ENCODE results near the gene TYMP. TPM values are rescaled to one million over a fixed set of nuclear protein-coding genes. Genes with fewer than 3 reads are reported as not detected.
"Not testable (repeated sequence)": the region's sequence is repeated elsewhere in the genome, so short reads cannot be mapped to it uniquely, and the experiment has no call there.

The TYMP gene
- total RNA-seq, 4 donors from 2014 or later: 86.0 to 281 (median 137) TPM

DNA sequence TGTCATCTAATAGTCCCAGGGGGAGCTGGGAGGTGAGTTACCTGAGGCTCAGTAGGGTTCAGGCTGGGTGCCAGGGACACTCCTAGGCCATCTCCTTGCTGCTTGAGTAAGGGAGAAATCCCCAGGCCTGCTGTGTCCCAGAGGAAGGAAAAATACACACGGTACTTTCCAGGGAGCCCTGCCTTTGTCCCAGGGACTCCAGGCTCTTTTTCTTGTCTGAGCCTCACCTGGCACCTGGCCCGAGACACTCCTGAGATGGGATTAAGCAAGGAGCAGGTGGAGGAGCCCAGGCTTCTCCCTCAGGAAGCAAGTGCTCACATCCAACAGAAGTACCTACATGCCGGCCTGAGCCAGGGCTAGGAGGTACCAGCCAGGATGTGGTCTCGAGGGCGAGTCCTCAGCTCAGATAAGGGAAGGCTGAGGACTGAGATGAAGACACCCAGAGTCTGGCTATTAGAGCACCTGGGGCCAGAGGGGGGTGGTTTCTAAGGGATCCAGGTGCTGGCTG lies 15.0 kb upstream of the TYMP start:
- H3K27me3 ChIP-seq: peaks cover 0 to 54% (median 0%) of the 10 kb centered on the region in 4 donors
- 5 to 40% methylated on average over 1 to 4 of the region's 5 CpGs for WGBS, 2 donors
- no peaks in the 10 kb centered on the region for H3K9me3 ChIP-seq
- intact Hi-C loops (cut with DNase I): no loop called here
- no peaks in the 10 kb centered on the region for H3K36me3 ChIP-seq
- TF ChIP-seq, protein P1, sequence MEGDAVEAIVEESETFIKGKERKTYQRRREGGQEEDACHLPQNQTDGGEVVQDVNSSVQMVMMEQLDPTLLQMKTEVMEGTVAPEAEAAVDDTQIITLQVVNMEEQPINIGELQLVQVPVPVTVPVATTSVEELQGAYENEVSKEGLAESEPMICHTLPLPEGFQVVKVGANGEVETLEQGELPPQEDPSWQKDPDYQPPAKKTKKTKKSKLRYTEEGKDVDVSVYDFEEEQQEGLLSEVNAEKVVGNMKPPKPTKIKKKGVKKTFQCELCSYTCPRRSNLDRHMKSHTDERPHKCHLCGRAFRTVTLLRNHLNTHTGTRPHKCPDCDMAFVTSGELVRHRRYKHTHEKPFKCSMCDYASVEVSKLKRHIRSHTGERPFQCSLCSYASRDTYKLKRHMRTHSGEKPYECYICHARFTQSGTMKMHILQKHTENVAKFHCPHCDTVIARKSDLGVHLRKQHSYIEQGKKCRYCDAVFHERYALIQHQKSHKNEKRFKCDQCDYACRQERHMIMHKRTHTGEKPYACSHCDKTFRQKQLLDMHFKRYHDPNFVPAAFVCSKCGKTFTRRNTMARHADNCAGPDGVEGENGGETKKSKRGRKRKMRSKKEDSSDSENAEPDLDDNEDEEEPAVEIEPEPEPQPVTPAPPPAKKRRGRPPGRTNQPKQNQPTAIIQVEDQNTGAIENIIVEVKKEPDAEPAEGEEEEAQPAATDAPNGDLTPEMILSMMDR (IDR thresholded peaks at IDR 0.05): no peak
- peak overlapping the region in 2 of 4 donors; percentile 34 to 56 for H3K4me3 ChIP-seq
- H3K27ac ChIP-seq: peak overlapping the region; percentile 70 to 94 (median 80)
- peaks cover 23 to 94% (median 56%) of the 10 kb centered on the region in 3 donors for H3K4me1 ChIP-seq
- no peak for DNase-seq

DNA sequence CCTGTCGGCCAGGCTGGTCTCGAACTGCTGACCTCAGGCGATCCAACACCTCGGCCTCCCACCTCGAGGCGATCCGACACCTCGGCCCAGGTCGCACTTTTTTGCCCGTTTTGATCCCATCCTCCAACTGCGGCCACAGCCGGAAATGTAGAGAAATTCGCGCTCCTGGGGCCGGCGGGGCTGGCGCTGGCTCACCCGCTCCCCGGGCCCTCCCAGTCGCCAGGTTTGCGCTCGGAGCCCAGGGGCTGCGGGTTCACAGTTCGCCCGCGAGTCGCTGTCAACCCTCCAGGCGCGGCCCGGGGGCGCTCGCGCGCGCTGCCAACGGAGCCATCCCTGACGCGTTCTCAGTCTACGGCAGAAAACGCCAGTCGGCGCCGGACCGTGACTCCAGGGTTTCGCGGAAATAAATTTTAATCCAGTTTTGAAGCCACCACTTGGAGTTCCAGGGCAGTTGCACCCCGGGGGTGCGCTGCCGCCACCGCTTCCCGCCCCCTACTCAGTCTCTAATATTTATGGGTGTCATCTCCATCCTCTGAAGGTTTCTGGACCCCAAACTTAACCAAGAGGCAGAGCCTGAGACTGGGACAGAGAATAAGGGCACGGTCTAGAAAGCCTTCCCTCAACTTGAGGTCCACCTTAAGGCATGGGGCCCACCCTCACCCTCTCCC lies 14.4 kb upstream of the TYMP start:
- Histone ChIP-seq H3K27me3 (peaks cover 0 to 48% (median 0%) of the 10 kb centered on the region in 4 donors), H3K36me3 (no peaks in the 10 kb centered on the region), H3K27ac (peak overlapping the region; percentile 70 to 94 (median 80)), H3K9me3 (no peaks in the 10 kb centered on the region), H3K4me3 (peak overlapping the region; percentile 0 to 56 (median 31)), H3K4me1 (peaks cover 25 to 96% (median 58%) of the 10 kb centered on the region in 3 donors)
- 2 to 12% methylated on average over 9 to 31 of the region's 52 CpGs for WGBS, 2 donors
- TF ChIP-seq, protein P1 (IDR thresholded peaks at IDR 0.05): peak; percentile 5 to 48 (median 39)
- peak in 1 of 4 donors; percentile 36 for TF ChIP-seq POLR2A (IDR thresholded peaks at IDR 0.05)
- intact Hi-C loops (cut with DNase I): no loop called here
- no peak for DNase-seq

DNA sequence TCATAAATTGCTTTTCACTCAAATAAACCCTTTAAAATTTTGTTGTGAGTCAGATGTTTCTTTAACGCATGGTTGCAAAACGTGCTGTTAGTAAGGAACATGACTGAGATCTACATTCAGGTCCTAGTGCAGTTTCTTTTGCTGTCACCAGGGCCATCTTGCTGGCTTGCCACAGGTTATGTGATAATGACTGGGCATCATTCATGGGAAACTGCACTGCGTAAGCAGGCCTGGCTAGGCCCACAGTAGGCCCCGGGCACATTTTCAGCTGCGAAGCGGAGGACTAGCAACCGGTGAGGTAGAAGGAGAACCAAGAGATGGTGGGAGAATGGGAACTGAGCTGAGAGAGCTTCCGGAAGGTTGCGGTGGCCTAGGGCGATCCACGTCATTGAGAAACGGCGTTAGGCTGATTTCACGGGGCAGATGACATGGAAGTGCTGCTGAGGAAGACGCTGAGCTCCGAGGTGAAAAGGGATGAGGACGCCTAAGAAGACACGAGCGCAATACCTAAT lies 12.7 kb upstream of the TYMP start:
- DNase-seq: no peak
- no peak overlapping the region for H3K4me3 ChIP-seq
- intact Hi-C loops (cut with DNase I): no loop called here
- peaks cover 40 to 97% (median 72%) of the 10 kb centered on the region in 3 donors for H3K4me1 ChIP-seq
- H3K27ac ChIP-seq: peak overlapping the region; percentile 85 to 95 (median 94)
- H3K27me3 ChIP-seq: peaks cover 0 to 38% (median 0%) of the 10 kb centered on the region in 4 donors
- no peaks in the 10 kb centered on the region for H3K9me3 ChIP-seq
- TF ChIP-seq, protein P1 (IDR thresholded peaks at IDR 0.05): peak in 3 of 6 experiments; percentile 38 to 67 (median 52)
- TF ChIP-seq POLR2A (IDR thresholded peaks at IDR 0.05): peak in 1 of 4 donors; percentile 48
- H3K36me3 ChIP-seq: no peaks in the 10 kb centered on the region
- 65 to 81% methylated on average over 17 to 18 of the region's 19 CpGs for WGBS, 2 donors

DNA sequence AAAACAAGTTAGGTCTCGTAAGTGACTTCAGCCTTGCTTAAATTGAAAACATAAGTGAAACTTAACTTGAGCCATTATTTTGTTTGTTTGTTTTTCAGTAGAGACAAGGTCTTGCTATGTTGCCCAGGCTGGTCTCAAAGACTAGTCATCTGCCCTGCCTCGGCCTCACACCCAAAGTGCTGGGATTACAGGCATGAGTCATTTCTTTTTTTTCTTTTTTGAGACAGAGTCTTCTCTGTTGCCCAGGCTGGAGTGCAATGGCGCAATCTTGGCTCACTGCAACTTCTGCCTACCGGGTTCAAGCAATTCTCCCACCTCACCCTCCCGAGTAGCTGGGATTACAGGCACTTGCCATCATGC lies 11.8 kb upstream of the TYMP start:
- intact Hi-C loops (cut with DNase I); H3K9me3 ChIP-seq; H3K36me3 ChIP-seq; DNase-seq: not testable (repeated sequence)
- WGBS, 2 donors: 24 to 37% methylated on average over 5 of the region's 5 CpGs
- Histone ChIP-seq H3K27me3 (peaks cover 0 to 30% (median 0%) of the 10 kb centered on the region in 4 donors), H3K4me3 (peak overlapping the region in 1 of 4 donors; percentile 28), H3K4me1 (peaks cover 40 to 92% (median 72%) of the 10 kb centered on the region in 3 donors), H3K27ac (peak overlapping the region; percentile 85 to 95 (median 94))
- TF ChIP-seq POLR2A (IDR thresholded peaks at IDR 0.05): peak in 1 of 4 donors; percentile 20

DNA sequence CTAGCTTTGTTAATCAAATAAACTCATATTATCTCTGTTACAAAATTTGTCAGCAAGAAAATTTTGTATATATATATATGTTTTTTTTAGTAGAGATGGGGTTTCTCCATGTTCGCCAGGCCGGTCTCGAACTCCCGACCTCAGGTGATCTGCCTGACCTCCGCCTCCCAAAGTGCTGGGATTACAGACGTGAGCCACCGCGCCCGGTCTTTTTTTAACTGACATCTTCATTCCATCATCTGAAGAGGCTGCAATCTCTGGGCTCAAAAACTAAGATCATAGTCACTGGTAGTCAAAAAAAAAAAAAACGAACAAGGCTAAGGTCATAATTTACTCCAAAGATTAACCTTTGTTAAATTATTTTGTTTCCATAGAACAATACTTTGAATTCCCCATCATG lies 10.6 kb upstream of the TYMP start:
- Histone ChIP-seq H3K9me3 (no peaks in the 10 kb centered on the region), H3K27me3 (peaks cover 0 to 17% (median 0%) of the 10 kb centered on the region in 4 donors), H3K36me3 (no peaks in the 10 kb centered on the region), H3K4me3 (no peak overlapping the region), H3K4me1 (peaks cover 37 to 91% (median 64%) of the 10 kb centered on the region in 3 donors), H3K27ac (peak overlapping the region; percentile 85 to 95 (median 94))
- intact Hi-C loops (cut with DNase I): no loop called here
- no peak for DNase-seq
- 45 to 81% methylated on average over 10 of the region's 10 CpGs for WGBS, 2 donors
- no peak for TF ChIP-seq POLR2A (IDR thresholded peaks at IDR 0.05)
- TF ChIP-seq, protein P1 (IDR thresholded peaks at IDR 0.05): no peak

Measured in esophagus squamous epithelium (tissue), 5 donors.